Smooth muscle cell (in vitro differentiated cells): ENCODE results near the gene GRM4. TPM values are rescaled to one million over a fixed set of nuclear protein-coding genes. Genes with fewer than 3 reads are reported as not detected.

Experiments
- DNase-seq: peaks from one replicate; lab custom pipeline; 2025; ENCODE audit not compliant: unreplicated experiment; lab: John Stamatoyannopoulos, UW
- H2AFZ ChIP-seq: fragments of 200-600 bp; sonication (generic); 2 replicates; pipeline ENCODE4 v1.6.0; 2016; ENCODE audit warnings: antibody characterized with exemption, low read depth, mild to moderate bottlenecking
- H3F3A ChIP-seq: fragments of 200-600 bp; sonication (generic); 2 replicates; pipeline ENCODE4 v1.6.0; 2017; ENCODE audit warnings: antibody characterized with exemption, low read depth
- H3K27ac ChIP-seq: fragments of 200-600 bp; sonication (generic); 2 replicates; pipeline ENCODE4 v1.5.1; 2016; ENCODE audit warnings: low read depth, mild to moderate bottlenecking
- H3K27me3 ChIP-seq: fragments of 200-600 bp; sonication (generic); 2 replicates; pipeline ENCODE4 v1.6.1; 2016; ENCODE audit warnings: low read depth, mild to moderate bottlenecking
- H3K36me3 ChIP-seq: fragments of 200-600 bp; sonication (generic); 2 replicates; pipeline ENCODE4 v1.5.1; 2016; ENCODE audit warnings: low read depth
- H3K4me1 ChIP-seq: fragments of 200-600 bp; sonication (generic); 2 replicates; pipeline ENCODE4 v1.5.1; 2016; ENCODE audit warnings: low read depth
- H3K4me2 ChIP-seq: fragments of 200-600 bp; sonication (generic); 2 replicates; pipeline ENCODE4 v1.6.0; 2016; ENCODE audit warnings: mild to moderate bottlenecking
- H3K4me3 ChIP-seq: fragments of 200-600 bp; sonication (generic); 2 replicates; pipeline ENCODE4 v1.5.1; 2016; ENCODE audit warnings: mild to moderate bottlenecking
- H3K79me2 ChIP-seq: fragments of 200-600 bp; sonication (generic); 2 replicates; pipeline ENCODE4 v1.6.0; 2016; ENCODE audit warnings: low read depth, mild to moderate bottlenecking
- H3K9ac ChIP-seq: fragments of 200-600 bp; sonication (generic); 2 replicates; pipeline ENCODE4 v1.6.0; 2016; ENCODE audit warnings: low read depth
- H3K9me3 ChIP-seq: fragments of 200-600 bp; sonication (generic); replicated peaks from 2 replicates; pipeline ENCODE4 v1.5.1; 2016; ENCODE audit warnings: low read depth
- H4K20me1 ChIP-seq: fragments of 200-600 bp; sonication (generic); 2 replicates; pipeline ENCODE4 v1.6.0; 2016; ENCODE audit warnings: low read depth
- WGBS: methylation state at CpG from one replicate; pipeline ENCODE4 v1.1.7; 2016; ENCODE audit warnings: low lambda C conversion rate; 5-methylcytosine and 5-hydroxymethylcytosine counted together
- polyA plus RNA-seq: library from polyadenylated mRNA; unstranded; fragments of >200 nt; fragmentation: Nextera tagmentation; extraction: Ambion mirVana; gene quantifications from 2 replicates; pipeline ENCODE4 v1.2.1, GENCODE V29; 2016
- total RNA-seq: library from RNA; depleted of rRNA; stranded (reverse); fragments of >200 nt; gene quantifications from 2 replicates; pipeline ENCODE4 v1.2.3, GENCODE V29; 2014
- TF ChIP-seq, protein P1 (sequence below): fragments of 200-600 bp; sonication (generic); IDR thresholded peaks from 2 replicates; pipeline ENCODE4 v1.5.1; 2017; ENCODE audit warnings: borderline replicate concordance, mild to moderate bottlenecking, antibody characterized with exemption; ENCODE audit not compliant: insufficient read depth, poor library complexity, severe bottlenecking

The GRM4 gene
- total and polyA plus RNA-seq, 2 experiments from 2014 or later: 0.21 TPM; not detected in 1

DNA sequence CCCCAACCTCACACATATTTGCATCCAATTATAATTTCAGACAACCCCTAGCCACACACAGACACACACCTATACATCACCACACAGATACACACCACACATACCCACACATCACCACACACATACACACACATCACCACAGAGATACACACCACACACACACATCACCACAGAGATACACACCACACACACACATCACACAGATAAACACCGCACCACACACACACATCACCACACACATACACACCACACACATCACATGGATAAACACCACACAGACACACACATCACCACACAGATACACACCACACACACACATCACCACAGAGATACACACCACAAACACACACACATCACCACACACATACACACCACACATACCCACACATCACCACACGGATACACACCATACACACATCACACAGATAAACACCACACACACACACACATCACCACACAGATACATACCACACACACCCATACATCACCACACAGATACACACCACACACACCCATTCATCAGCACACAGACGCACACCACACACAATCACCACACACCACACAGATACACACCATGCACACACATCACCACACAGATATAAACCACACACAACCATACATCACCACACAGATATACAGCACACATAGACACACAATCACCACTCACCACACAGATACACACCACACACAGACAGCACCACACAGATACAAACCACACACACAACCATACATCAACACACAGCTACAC is 74.6 kb downstream of the GRM4 start:
- Histone ChIP-seq H4K20me1 (no peaks in the 10 kb centered on the region), H2AFZ (no peak overlapping the region), H3K27ac (no peak overlapping the region), H3K4me3 (no peak overlapping the region), H3K4me2 (no peak overlapping the region), H3K36me3 (no peaks in the 10 kb centered on the region), H3F3A (no peaks in the 10 kb centered on the region), H3K9me3 (no peaks in the 10 kb centered on the region), H3K27me3 (peaks cover 2% of the 10 kb centered on the region), H3K9ac (no peak overlapping the region), H3K79me2 (no peaks in the 10 kb centered on the region), H3K4me1 (no peaks in the 10 kb centered on the region)
- DNase-seq: no peak
- 96% methylated on average over 3 of the region's 3 CpGs for WGBS
- TF ChIP-seq, protein P1, sequence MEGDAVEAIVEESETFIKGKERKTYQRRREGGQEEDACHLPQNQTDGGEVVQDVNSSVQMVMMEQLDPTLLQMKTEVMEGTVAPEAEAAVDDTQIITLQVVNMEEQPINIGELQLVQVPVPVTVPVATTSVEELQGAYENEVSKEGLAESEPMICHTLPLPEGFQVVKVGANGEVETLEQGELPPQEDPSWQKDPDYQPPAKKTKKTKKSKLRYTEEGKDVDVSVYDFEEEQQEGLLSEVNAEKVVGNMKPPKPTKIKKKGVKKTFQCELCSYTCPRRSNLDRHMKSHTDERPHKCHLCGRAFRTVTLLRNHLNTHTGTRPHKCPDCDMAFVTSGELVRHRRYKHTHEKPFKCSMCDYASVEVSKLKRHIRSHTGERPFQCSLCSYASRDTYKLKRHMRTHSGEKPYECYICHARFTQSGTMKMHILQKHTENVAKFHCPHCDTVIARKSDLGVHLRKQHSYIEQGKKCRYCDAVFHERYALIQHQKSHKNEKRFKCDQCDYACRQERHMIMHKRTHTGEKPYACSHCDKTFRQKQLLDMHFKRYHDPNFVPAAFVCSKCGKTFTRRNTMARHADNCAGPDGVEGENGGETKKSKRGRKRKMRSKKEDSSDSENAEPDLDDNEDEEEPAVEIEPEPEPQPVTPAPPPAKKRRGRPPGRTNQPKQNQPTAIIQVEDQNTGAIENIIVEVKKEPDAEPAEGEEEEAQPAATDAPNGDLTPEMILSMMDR: no peak

- H3K9ac ChIP-seq: no peak overlapping the region
Observed at GRCh38 chr6:34070315-34071135, 75.4 kb downstream of the GRM4 start.

DNA sequence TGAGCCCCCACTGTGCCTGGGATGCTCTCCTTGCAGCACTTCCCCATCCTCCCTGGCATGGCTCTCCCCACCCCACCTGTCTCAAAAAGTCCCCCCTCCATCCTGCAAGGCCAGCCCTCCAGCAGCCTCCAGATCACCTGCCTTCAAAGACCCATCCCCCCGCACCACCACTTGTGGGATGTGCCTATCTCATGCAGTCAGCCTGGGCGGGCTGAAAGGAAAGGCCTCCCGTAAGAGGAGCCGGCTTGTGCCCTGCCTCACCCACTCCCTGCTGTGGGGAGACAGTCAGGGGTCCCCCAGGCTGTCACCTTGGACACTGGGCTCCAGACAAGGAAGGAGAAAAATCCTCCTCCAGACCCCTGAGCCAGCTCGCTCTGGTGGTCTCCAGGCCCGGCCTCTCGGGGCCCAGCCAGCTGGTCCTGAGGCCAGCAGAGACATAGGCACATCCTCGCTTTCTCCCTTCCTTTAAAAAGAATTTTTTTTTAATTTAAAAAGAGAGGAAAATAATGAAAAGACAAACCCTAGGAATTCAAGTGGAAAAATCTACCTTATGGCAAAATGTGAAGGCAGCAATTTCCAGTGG is 77.3 kb downstream of the GRM4 start:
- H4K20me1 ChIP-seq: no peaks in the 10 kb centered on the region
- H3K36me3 ChIP-seq: no peaks in the 10 kb centered on the region
- H3K4me3 ChIP-seq: no peak overlapping the region
- no peak overlapping the region for H3K4me2 ChIP-seq
- H3K9ac ChIP-seq: no peak overlapping the region
- no peaks in the 10 kb centered on the region for H3K79me2 ChIP-seq
- no peaks in the 10 kb centered on the region for H3F3A ChIP-seq
- TF ChIP-seq, protein P1: no peak
- H3K9me3 ChIP-seq: no peaks in the 10 kb centered on the region
- H3K4me1 ChIP-seq: no peaks in the 10 kb centered on the region
- 68% methylated on average over 8 of the region's 8 CpGs for WGBS
- H2AFZ ChIP-seq: no peak overlapping the region
- no peak for DNase-seq
- no peak overlapping the region for H3K27ac ChIP-seq
- H3K27me3 ChIP-seq: peaks cover 2% of the 10 kb centered on the region

More at GRCh38 chr6:34070315-34071135, 75.4 kb downstream of the GRM4 start:
- no peak overlapping the region for H3K4me2 ChIP-seq
- no peaks in the 10 kb centered on the region for H3K36me3 ChIP-seq
- H2AFZ ChIP-seq: no peak overlapping the region
- H3K79me2 ChIP-seq: no peaks in the 10 kb centered on the region
- no peaks in the 10 kb centered on the region for H4K20me1 ChIP-seq
- no peaks in the 10 kb centered on the region for H3K4me1 ChIP-seq
- no peak overlapping the region for H3K27ac ChIP-seq
- 95% methylated on average over 9 of the region's 15 CpGs for WGBS
- H3K4me3 ChIP-seq: no peak overlapping the region
- H3F3A ChIP-seq: no peaks in the 10 kb centered on the region
- TF ChIP-seq, protein P1: no peak
- peaks cover 2% of the 10 kb centered on the region for H3K27me3 ChIP-seq
- no peaks in the 10 kb centered on the region for H3K9me3 ChIP-seq
- no peak for DNase-seq
